Measurements from ENCODE around the gene ARSH. TPM values are rescaled to one million over a fixed set of nuclear protein-coding genes. Genes with fewer than 3 reads are reported as not detected.

Gene ARSH
- total RNA-seq, 4 donors from 2014 or later, result not detected

DNA sequence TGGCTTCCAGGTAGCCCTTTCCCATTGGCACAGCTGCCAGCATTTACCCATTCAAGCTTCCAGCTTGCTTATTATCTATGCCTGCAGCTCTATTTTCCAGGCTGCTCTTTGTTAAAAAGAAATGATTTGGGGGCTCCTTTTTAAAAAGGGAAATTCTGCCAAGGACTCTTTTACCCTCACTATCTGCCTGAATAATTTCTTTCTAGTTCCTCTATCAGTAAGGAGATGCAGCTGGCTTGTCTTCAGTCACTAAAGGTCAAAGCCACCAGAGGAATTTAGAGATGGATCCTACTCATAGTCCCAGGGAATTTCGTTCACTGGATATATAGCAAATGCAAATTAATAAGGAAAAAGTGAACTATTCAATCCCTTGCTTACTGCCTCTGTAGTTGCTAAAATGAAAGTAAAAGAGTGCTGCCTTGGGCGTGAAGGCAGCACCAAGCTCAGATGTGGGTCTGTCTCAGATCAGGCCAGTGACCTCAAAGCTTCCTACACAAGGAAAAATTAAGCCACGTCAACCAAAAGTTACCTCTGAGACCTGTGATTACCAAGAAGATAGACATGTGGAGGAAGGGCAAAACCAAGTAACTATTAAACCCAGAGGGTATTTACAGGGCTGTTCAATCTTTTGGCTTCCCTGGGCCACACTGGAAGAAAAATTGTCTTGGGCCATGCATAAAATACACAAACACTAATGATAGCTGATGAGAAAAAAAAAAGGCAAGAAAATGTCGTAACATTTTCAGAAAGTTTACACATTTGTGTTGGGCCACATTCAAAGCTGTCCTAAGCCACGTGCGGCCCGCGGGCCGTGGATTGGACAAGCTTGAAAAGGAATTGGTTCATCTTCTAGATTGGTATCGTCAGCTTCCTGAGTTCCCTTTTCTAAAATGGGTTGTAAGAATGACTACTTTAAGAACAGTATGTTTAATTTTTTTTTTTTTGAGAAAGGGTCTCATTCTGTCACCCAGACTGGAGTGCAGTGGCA is 40.2 kb downstream of the ARSH start:
- TF ChIP-seq, protein P1, sequence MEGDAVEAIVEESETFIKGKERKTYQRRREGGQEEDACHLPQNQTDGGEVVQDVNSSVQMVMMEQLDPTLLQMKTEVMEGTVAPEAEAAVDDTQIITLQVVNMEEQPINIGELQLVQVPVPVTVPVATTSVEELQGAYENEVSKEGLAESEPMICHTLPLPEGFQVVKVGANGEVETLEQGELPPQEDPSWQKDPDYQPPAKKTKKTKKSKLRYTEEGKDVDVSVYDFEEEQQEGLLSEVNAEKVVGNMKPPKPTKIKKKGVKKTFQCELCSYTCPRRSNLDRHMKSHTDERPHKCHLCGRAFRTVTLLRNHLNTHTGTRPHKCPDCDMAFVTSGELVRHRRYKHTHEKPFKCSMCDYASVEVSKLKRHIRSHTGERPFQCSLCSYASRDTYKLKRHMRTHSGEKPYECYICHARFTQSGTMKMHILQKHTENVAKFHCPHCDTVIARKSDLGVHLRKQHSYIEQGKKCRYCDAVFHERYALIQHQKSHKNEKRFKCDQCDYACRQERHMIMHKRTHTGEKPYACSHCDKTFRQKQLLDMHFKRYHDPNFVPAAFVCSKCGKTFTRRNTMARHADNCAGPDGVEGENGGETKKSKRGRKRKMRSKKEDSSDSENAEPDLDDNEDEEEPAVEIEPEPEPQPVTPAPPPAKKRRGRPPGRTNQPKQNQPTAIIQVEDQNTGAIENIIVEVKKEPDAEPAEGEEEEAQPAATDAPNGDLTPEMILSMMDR (IDR thresholded peaks at IDR 0.05; ENCODE audit: low read depth), result no peak

DNA sequence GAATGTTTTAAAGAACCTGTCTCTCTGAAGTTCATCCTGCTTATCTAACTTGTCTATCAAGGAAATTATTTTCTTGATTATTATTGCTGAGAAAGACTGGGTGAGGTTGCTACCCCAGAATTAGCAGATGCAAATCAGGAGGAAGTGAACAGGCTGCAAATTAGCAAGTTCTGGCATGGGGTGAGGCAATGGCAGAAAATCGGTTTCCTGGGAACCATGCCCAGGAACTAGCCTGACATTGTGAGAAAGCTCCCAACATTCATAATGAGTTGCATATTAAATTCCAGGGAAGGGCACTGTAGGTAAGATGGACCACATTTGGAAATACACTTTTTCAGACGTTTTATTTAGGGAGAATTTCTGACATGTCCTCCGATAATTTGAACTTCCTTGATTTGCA is 46.5 kb downstream of the ARSH start:
- TF ChIP-seq, protein P1 (IDR thresholded peaks at IDR 0.05; ENCODE audit: low read depth), result no peak

DNA sequence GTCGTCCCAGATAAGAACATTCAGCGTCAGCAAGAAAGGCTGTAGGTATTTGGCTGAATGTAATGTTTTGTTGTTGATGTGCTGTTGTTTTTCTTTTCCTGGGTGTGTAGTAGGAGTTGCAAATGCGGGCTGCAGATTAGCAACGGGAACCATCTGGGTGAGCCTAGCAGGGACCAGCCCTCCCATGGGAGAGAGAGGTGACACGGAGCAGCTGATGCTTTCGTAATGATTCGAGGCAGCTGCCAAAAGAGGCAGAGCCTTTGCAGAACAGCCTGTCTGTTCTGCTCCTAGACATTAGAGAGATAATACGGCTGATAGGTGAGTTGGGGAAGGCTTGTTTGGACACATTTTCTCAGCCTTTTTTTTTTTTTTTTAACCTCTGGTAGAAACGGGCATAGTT is 60.2 kb downstream of the ARSH start:
- TF ChIP-seq, protein P1 (IDR thresholded peaks at IDR 0.05; ENCODE audit: low read depth), result no peak

DNA sequence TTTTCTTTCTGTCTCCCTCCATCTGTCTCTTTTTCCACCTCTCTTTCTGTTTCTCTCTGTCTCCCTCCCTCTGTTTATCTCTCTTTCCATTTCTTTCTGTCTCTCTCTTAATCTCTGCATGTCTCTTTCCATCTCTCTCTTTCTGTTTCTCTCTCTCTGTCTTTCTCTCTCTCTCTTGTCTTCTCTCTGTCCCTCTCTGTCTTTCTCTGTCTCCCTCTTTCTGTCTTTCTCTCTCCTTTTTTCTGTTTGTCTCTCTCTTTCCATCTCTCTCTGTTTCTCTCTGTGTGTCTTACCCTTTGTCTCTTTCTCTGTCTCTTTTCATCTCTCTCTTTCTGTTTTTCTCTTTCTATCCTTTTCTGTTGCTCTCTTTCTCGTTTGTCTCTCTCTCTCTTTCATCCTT is 69.6 kb downstream of the ARSH start:
- TF ChIP-seq, protein P1 (IDR thresholded peaks at IDR 0.05; ENCODE audit: low read depth), result no peak

DNA sequence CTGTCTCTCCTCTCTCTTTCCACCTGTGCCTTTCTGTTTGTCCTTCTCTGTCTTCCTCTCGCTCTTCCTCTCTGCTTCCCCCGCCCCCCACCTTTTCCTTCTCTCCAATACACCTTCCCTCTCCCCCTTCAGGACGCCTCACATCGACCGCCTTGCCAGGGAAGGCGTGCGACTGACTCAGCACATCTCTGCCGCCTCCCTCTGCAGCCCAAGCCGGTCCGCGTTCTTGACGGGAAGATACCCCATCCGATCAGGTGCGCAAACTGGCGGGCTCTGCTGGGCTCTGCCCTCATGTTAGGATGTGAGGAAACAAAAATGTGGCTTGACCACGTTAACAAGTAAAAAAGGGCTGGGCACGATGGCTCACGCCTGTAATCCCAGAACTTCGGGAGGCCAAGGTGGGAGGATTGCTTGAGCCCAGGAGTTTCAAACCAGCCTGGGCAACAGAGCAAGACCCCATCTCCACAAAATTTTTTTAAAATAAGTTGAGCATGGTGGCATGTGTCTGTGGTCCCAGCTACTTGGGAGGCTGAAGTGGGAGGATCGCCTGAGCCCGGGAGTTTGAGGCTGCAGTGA is 70.2 kb downstream of the ARSH start:
- TF ChIP-seq, protein P1 (IDR thresholded peaks at IDR 0.05; ENCODE audit: low read depth), result no peak

Small RNAs within 50 kb of the gene (small RNA-seq; reads per million reads assigned to genes)
- gene RN7SL578P, result not detected

Other genes starting within 250 kb of the ARSH start
- gene GYG2, start 177.6 kb upstream of the ARSH start, total RNA-seq, result 100 to 1,000 TPM; 122 to 289 (median 183) TPM
- gene ARSD, start 77.2 kb upstream of the ARSH start, total RNA-seq, result 10 to 100 TPM; 27.1 to 35.2 (median 34.5) TPM
- gene ARSF, start 34.9 kb downstream of the ARSH start, total RNA-seq, result not detected